BJ (cell line): Measurements from ENCODE around the gene CPSF4. TPM values are rescaled to one million over a fixed set of nuclear protein-coding genes. Genes with fewer than 3 reads are reported as not detected.
A peak's percentile ranks its signal among the peaks of the same experiment; 100 is the strongest.

Source experiments
- CTCF ChIA-PET: fragments of 350-600 bp; formaldehyde crosslinking; extraction: SDS; loops from one replicate; lab custom pipeline; 2021; ENCODE audit warnings: antibody characterized with exemption, inconsistent platforms; lab: Yijun Ruan, JAX
- POLR2A ChIA-PET: fragments of 300-600 bp; sonication (Branson Sonifier 250); formaldehyde crosslinking; extraction: SDS; loops from one replicate; lab custom pipeline; 2021; ENCODE audit warnings: antibody characterized with exemption; lab: Charles Lee
- DNase-seq: peaks from one replicate; pipeline ENCODE4 v3.0.0-alpha.2; 2011; ENCODE audit warnings: low read depth
- H3K27me3 ChIP-seq: 2 replicates; pipeline ENCODE4 v1.6.0; 2011; ENCODE audit warnings: low read length; ENCODE audit not compliant: control insufficient read depth, insufficient read depth
- H3K36me3 ChIP-seq: 2 replicates; pipeline ENCODE4 v1.5.1; 2011; ENCODE audit warnings: low read length; ENCODE audit not compliant: control insufficient read depth, insufficient read depth
- H3K4me3 ChIP-seq: 2 replicates; pipeline ENCODE4 v1.5.1; 2011; ENCODE audit warnings: low read depth, mild to moderate bottlenecking, control low read depth, low read length
- polyA plus RNA-seq: library from polyadenylated mRNA; depleted of rRNA; stranded (reverse); fragments of >200 nt; gene quantifications from 2 replicates; pipeline ENCODE4 v1.2.3, GENCODE V29; 2011
- TF ChIP-seq, protein P1 (sequence below): IDR thresholded peaks from 2 replicates; pipeline ENCODE4 v1.5.1; 2011; ENCODE audit warnings: low read depth, mild to moderate bottlenecking, control low read depth, inconsistent platforms, low read length, moderate library complexity; ENCODE audit not compliant: insufficient read depth

Gene CPSF4
- polyA plus RNA-seq, 1 experiment: 40.1 TPM

DNA sequence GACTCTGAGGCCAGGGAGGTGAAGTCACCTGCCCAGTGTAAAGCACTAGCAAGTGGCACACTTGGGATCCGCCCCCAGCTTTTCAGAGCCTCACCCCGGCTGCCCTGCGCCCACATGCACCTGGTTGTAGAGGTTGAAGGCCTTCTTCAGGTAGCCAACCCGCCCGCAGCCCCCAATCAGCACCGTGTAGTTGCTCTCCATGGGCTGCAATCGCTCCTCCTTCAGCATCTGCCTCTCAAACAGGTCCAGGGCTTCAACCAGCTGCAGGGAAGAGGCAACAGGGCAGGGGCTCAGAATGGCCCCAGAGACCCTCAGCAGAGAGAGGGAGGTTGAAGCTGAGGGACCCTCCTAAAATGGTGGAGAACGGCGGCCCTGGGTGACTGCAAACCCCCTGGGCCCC is 5.6 kb upstream of the CPSF4 start:
- no peak for DNase-seq
- ChIA-PET CTCF (interaction anchor here (0.8 kb wide), 1 partner anchor 17 kb away, joined by 3 read pairs; no protein-coding TSS in a partner anchor), POLR2A (no interaction called here)
- TF ChIP-seq, protein P1, sequence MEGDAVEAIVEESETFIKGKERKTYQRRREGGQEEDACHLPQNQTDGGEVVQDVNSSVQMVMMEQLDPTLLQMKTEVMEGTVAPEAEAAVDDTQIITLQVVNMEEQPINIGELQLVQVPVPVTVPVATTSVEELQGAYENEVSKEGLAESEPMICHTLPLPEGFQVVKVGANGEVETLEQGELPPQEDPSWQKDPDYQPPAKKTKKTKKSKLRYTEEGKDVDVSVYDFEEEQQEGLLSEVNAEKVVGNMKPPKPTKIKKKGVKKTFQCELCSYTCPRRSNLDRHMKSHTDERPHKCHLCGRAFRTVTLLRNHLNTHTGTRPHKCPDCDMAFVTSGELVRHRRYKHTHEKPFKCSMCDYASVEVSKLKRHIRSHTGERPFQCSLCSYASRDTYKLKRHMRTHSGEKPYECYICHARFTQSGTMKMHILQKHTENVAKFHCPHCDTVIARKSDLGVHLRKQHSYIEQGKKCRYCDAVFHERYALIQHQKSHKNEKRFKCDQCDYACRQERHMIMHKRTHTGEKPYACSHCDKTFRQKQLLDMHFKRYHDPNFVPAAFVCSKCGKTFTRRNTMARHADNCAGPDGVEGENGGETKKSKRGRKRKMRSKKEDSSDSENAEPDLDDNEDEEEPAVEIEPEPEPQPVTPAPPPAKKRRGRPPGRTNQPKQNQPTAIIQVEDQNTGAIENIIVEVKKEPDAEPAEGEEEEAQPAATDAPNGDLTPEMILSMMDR: no peak
- Histone ChIP-seq H3K4me3 (no peak overlapping the region), H3K27me3 (no peaks in the 10 kb centered on the region), H3K36me3 (peaks cover 18% of the 10 kb centered on the region)

DNA sequence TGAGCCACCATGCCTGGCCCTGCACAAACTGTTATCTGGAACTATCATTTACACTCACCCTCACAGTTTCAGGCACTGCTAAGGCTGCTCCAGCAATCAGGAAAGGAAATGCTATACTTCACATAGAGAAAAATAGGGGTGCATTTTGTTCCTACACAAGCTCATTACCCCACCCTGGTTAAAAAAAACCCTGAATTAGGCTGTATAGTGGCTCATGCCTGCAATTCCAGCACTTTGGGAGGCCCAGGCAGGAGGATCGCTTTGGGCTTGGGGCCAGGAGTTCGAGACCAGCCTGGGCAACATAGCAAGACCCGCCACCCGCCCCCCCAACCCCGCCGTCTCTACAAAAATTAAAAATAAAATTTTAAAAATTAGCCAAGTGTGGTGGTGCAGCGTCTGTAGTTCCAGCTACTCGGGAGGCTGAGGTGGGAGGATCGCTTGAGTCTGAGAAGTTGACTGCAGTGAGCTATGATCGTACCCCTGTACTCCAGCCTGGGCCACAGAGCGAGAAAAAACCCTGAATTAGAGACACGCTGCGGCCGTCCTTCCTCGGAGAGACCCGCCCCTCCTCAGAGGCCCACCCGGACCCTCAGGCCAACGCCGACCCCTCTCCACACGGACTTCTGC is 684 bp upstream of the CPSF4 start:
- POLR2A ChIA-PET: interaction anchor here (1.0 kb wide), 1 partner anchor 29 kb away, joined by 3 read pairs; the partner anchor contains the start of genes BUD31 and PDAP1
- Histone ChIP-seq H3K4me3 (peak overlapping the region; percentile 88), H3K27me3 (no peaks in the 10 kb centered on the region), H3K36me3 (peaks cover 9% of the 10 kb centered on the region)
- CTCF ChIA-PET: interaction anchor here (0.6 to 2.2 kb wide), 2 partner anchors 17 to 22 kb away, joined by 3 to 7 read pairs; no protein-coding TSS in a partner anchor
- no peak for DNase-seq
- TF ChIP-seq, protein P1: no peak

DNA sequence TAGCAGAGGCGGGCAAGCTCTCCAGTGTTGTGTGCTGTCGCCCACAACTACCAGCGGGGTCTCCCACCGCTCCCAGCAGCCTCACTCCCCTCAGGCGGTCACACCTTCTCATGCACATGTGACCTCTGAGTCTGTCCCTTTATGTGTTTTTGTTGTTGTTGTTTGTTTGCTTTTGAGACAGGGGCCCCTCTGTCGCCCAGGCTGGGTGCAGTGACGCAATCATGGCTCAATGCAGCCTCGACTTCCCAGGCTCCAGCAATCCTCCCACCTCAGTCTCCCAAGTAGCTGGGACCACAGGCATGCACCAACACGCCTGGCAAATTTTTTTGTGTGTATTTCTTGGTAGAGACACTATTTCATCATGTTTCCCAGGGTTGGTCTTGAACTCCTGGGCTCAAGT is 1.5 kb downstream of the CPSF4 start:
- Histone ChIP-seq H3K4me3 (peak overlapping the region; percentile 88), H3K36me3 (peaks cover 10% of the 10 kb centered on the region), H3K27me3 (no peaks in the 10 kb centered on the region)
- POLR2A ChIA-PET: interaction anchor here (0.6 kb wide), 1 partner anchor 176 kb away, joined by 3 read pairs; the partner anchor contains the start of gene ZSCAN25
- DNase-seq: no peak
- TF ChIP-seq, protein P1: no peak
- CTCF ChIA-PET: no interaction called here

DNA sequence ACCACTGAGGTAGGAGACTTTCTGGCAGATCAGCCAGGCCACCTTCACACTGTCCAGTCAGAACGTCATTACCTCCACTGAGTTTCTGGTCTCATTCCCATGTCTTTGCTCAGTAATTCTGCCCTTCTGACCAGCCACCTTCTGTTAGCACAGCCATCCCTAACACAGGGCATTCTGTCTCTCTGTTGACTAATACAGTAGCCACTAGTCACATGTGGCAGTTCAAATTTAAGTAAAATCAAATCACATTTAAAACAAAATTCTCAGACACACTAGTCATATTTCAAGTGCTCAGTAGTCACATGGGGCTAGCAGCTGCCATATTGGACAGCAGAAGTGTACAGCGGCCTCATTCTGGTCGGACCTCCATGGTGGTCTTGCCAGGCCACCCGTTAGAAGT is 7.4 kb downstream of the CPSF4 start:
- Histone ChIP-seq H3K27me3 (no peaks in the 10 kb centered on the region), H3K36me3 (peaks cover 38% of the 10 kb centered on the region), H3K4me3 (no peak overlapping the region)
- ChIA-PET POLR2A (no interaction called here), CTCF (no interaction called here)
- TF ChIP-seq, protein P1: no peak
- DNase-seq: no peak

DNA sequence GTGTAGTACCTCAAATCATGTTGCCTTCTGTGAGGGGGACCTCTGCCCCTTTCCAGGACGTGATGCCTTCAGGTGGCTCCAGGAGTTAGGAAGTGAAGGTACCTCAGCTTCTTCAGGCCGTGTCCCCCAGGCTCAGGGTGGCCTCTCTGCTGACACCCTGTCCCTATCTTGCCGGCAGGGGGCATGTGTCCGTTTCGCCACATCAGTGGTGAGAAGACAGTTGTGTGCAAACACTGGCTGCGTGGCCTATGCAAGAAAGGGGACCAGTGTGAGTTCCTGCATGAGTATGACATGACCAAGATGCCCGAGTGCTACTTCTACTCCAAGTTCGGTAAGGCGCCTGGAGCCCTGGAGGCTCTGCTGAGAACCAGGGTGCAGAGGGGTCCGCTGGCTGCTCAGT is 9.2 kb downstream of the CPSF4 start:
- peaks cover 42% of the 10 kb centered on the region for H3K36me3 ChIP-seq
- DNase-seq: no peak
- TF ChIP-seq, protein P1: peak; percentile 25; the same call in 1 of the 2 replicates
- POLR2A ChIA-PET: no interaction called here
- no peak overlapping the region for H3K4me3 ChIP-seq
- no peaks in the 10 kb centered on the region for H3K27me3 ChIP-seq
- CTCF ChIA-PET: interaction anchor here (1.1 to 1.5 kb wide), 2 partner anchors 13 to 32 kb away, joined by 3 read pairs; no protein-coding TSS in a partner anchor
